OCI-M2 (cell line): ENCODE data around the gene YEATS2.
"Not testable (repeated sequence)": the region's sequence is repeated elsewhere in the genome, so short reads cannot be mapped to it uniquely, and the experiment has no call there.

Source experiments
- DNase-seq: peaks from one replicate; lab custom pipeline; 2025; ENCODE audit not compliant: unreplicated experiment; lab: John Stamatoyannopoulos, UW

The YEATS2 gene

GRCh38 chr3:183775781-183776180 is 78.2 kb downstream of the YEATS2 start:
- DNase-seq: no peak

- DNase-seq: not testable (repeated sequence)
Measured at GRCh38 chr3:183776451-183776850, 78.9 kb downstream of the YEATS2 start.

- no peak for DNase-seq
Measured at GRCh38 chr3:183777016-183777618, 79.5 kb downstream of the YEATS2 start.

GRCh38 chr3:183779896-183780465 is 82.4 kb downstream of the YEATS2 start:
- no peak for DNase-seq

- no peak for DNase-seq
Measured at GRCh38 chr3:183781246-183781645, 83.6 kb downstream of the YEATS2 start.

- no peak for DNase-seq
Measured at GRCh38 chr3:183782576-183783276, 85.1 kb downstream of the YEATS2 start.

- DNase-seq: not testable (repeated sequence)
Measured at GRCh38 chr3:183784503-183784902, 86.9 kb downstream of the YEATS2 start.

- DNase-seq: no peak
Measured at GRCh38 chr3:183789826-183790225, 92.2 kb downstream of the YEATS2 start.

- DNase-seq: no peak
Measured at GRCh38 chr3:183790700-183791099, 93.1 kb downstream of the YEATS2 start.

- no peak for DNase-seq
Measured at GRCh38 chr3:183792976-183793375, 95.4 kb downstream of the YEATS2 start.

GRCh38 chr3:183794452-183794851 is 96.9 kb downstream of the YEATS2 start:
- no peak for DNase-seq

GRCh38 chr3:183796372-183796771 is 98.8 kb downstream of the YEATS2 start:
- DNase-seq: no peak

- no peak for DNase-seq
Measured at GRCh38 chr3:183797996-183798395, 100.4 kb downstream of the YEATS2 start.

- DNase-seq: no peak
Measured at GRCh38 chr3:183799461-183799860, 101.9 kb downstream of the YEATS2 start.

GRCh38 chr3:183800243-183800863 is 102.8 kb downstream of the YEATS2 start:
- no peak for DNase-seq

GRCh38 chr3:183801601-183802000 is 104.0 kb downstream of the YEATS2 start:
- DNase-seq: no peak

GRCh38 chr3:183802989-183803388 is 105.4 kb downstream of the YEATS2 start:
- DNase-seq: no peak

- DNase-seq: no peak
Measured at GRCh38 chr3:183807209-183807728, 109.7 kb downstream of the YEATS2 start.

GRCh38 chr3:183807881-183808280 is 110.3 kb downstream of the YEATS2 start:
- no peak for DNase-seq

- no peak for DNase-seq
Measured at GRCh38 chr3:183808355-183808754, 110.8 kb downstream of the YEATS2 start.

- no peak for DNase-seq
Measured at GRCh38 chr3:183809270-183809669, 111.7 kb downstream of the YEATS2 start.
